GM18517 (cell line): ENCODE data around the gene DNMT1.
"Not testable (repeated sequence)": the region's sequence is repeated elsewhere in the genome, so short reads cannot be mapped to it uniquely, and the experiment has no call there.

ENCODE experiments used
- ATAC-seq: cut with Tn5 transposase; IDR thresholded peaks from one replicate; pipeline ENCODE4 v1.9.1; 2021; ENCODE audit warnings: mild to moderate bottlenecking, moderate library complexity; ENCODE audit not compliant: unreplicated experiment

The DNMT1 gene

DNA sequence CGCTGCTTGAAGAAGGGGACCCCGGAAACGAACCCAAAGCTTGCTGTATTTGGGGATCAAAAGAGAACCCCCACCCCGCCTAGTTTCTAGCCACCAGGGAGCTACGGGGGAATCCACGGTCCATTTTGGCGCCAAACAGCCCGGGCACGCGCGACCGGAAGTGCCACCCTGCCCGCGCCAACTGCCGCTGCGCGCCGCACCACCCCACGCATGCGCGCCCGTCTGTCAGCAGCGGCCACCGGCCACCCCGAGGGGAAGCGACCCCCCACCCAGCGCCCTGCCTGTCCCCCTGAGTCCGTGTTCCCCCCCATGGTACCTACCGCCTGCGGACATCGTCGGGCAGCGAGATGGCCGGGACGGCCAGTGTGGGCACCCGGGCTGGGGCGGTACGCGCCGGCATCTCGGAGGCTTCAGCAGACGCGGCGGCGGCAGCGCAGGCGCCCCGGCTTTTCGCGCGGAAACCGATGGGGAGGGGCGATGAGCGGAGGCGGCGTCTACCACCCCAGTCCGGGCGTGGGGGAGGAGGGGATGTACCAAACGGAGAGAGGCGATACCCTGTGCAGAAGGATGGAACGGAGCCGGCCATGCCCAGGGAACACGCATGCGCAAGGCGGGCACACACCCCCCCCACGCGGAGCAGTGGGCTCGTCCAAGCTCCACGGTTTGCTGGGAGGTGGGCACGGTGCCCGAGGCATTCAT lies at the start of gene DNMT1:
TSS of gene DNMT1 (minus strand) at position 454 of the 699 bp plus-strand sequence. CDS start at position 400, 54 bp downstream.
- ATAC-seq: peak; percentile 82

DNA sequence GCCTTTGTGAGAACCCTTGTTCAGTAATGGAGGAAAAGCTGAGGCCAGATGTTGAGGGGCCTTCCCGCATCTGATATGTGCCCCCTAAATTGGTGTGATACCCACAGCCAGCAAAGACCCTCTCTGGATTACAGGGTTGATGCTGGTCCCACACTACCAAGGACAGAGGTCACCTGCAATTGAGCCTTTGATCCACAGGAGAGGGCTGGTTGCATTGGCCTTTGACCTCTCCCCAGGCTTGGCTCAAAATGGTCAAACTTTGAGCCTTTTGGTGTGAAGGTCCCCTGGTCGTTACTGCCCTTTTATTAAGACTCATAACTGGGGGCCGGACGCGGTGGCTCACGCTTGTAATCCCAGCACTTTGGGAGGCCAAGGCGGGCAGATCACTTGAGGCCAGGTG lies 48.9 kb upstream of the DNMT1 start:
- ATAC-seq: no peak

DNA sequence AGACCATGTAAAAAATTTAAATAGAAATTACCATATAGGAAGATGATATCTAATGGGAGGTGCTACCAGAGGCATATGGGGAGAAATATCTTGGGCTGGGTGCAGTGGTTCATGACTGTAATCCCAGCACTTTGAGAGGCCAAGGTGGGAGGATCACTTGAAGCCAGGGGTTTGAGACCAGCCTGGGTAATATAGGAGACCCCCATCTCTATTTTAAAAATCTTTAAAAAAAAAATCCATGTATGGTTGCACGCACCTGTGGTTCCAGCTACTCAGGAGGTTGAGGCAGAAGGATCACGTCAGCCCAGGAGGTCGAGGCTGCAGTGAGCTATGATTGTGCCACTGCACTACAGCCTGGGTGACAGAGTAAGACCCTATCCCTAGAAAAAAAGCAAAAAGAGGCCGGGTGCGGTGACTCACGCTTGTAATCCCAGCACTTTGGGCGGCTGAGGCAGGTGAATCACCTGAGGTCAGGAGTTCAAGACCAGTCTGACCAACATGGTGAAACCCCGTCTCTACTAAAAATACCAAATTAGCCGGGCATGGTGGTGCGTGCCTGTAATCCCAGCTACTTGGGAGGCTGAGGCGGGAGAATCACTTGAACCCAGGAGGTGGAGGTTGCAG lies 47.2 kb upstream of the DNMT1 start:
- ATAC-seq: not testable (repeated sequence)

DNA sequence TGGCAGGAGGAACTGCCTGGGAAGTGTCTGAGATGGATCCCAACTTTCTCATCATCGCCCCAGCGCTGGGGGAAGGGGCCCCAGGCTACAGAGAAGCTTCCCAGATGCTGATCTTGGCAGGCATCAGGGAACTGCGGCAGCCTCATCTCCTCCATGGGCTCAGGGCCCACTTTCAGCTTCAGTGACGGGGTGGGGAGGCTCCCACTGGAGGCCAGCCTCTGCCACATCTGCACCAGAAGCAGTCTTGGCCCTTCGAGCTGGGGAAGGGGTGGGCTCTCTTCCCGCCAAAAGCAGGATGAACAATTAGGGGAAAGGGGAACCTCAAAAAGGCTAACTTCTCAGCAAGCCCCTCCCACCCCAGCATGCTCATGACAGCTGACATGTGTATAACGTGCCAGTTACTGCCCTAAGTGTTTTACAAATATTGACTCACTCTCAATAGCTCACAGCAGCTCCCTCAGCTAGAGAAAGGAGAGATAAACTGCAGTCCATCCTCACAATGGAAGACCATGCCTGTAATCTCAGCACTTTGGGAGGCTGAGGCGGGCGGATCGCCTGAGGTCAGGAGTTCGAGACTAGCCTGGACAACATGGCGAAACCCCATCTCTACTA lies 43.5 kb upstream of the DNMT1 start:
- ATAC-seq: no peak

DNA sequence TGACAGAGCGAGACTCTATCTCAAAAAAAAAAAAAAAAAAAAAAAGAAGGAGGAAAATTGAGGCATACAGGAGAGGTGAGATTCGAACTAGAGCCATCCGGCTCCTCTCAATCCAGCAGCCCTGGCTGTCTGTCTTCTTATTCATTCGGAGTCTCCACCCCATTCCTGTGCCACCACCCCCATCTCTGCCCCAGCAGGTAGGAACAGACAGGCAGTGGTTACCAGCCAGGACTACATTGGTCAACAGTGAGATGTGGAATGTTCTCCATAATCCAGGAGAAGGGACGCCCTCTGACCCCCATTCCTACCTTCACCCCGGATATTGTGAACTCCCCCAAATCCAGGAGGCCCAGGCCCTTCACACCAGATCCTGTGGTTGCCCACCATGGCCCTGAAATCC lies 42.9 kb upstream of the DNMT1 start:
- no peak for ATAC-seq

DNA sequence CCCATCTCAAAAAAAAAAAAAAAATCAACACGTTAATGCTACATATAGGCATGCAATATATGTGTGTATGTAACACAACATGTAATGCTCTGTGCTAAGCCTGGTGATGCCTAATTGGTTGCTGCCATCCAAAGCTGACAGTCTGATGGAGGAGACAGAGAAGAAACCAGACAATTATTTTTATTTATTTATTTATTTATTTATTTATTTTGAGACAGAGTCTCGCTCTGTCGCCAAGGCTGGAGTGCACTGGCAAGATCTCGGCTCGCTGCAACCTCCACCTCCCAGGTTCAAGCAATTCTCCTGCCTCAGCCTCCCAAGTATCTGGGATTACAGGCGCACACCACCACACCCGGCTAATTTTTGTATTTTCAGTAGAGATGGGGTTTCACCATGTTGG lies 40.7 kb upstream of the DNMT1 start:
- ATAC-seq: not testable (repeated sequence)

DNA sequence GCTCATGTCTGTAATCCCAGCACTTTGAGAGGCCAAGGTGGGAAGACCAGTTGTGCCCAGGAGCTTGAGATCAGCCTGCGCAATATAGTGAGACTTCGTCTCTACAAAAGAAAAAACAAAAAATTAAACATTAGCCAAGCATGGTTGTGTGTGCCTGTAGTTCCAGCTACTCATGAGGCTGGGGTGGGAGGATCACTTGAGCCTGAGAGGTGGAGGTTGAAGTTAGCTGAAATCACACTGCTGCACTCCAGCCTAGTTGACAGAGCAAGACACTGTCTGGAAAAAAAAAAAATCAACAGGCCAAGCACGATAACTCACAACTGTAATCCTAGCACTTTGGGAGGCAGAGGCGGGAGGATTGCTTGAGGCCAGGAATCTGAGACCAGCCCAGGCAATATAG lies 40.2 kb upstream of the DNMT1 start:
- no peak for ATAC-seq

DNA sequence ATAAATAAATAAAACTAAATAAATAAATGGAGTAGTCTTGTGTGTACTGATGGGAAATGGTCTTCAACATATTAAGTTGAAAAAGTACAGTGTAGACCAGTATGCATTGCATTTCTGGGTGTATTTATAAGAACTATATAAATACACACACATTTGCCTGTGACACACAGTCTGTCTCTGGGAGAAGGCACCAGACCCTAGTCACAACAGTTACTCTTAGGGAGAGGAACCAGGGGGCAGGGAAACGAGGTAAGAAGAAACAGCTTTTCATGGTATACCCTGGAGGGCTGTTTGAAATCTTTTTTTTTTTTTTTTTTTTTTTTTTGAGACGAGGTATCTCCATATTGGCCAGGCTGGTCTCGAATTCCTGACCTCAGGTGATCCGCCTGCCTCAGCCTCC lies 39.2 kb upstream of the DNMT1 start:
- no peak for ATAC-seq

DNA sequence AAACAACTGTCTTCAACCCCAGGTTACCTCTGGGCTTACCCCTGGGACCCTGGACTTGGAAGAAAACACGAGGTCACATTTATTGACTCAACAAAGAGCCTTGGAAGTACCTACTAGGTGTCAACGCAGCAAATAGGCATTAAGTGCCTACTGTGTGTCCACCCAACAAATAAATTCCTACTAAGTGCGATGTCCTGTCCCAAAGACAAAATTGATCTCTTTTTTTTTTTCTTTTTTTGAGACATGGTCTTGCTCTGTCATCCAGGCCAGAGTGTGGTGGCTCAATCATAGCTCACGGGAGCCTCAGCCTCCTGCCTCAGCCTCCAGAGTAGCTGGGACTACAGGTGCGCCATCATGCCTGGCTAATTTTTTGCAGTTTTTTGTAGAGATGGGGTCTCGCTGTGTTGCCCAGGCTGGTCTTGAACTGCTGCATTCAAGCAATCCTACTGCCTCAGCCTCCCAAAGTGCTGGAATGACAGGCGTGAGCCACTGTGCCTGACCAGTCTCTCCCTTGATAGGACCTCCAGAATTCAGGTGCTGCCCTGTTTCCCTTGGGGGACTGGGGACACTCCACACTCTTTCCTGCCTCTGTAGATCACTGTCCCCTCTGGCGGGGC lies 37.0 kb upstream of the DNMT1 start:
- ATAC-seq: no peak

DNA sequence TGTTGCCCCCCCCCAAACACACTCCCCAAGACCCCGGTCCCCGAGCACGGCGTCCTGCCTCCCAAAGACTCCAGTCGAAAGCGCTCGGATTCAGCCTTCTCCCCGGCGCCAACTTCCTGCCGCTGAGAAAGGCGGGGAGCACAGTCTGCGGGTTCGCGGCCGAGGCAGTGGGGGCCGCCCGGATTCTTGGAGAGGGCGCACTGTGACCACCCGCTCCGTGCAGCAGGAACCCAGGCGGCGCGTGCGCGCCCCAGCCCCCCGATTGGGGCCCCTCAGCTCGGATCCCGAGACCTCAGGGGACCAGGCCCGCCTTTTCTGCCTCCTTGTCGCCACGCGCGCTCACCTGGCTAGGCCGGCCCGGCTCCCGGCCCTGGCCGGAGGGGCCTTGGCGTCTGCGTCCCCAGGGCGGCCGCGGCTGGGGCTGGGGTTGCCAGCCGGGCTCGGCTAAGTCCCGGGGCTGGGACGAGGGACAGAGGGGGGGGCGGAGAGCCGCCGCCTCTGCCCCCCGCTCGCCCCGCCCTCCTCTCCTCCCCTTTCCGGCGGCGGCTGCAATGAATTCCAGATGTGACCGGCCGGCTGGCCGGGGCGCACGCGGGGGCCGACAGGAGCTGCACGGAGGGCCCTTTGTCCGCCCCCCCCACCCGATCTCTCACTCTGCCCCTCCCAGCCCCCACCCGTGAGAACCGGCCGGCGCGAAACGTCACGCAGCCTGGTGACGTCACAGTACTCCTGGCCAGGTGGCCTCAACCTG lies 36.3 kb upstream of the DNMT1 start, which contains the start of gene S1PR2:
TSS of gene S1PR2 (minus strand) at position 471 of the 751 bp plus-strand sequence. CDS start 6,426 bp downstream, outside the sequence.
- ATAC-seq: no peak

DNA sequence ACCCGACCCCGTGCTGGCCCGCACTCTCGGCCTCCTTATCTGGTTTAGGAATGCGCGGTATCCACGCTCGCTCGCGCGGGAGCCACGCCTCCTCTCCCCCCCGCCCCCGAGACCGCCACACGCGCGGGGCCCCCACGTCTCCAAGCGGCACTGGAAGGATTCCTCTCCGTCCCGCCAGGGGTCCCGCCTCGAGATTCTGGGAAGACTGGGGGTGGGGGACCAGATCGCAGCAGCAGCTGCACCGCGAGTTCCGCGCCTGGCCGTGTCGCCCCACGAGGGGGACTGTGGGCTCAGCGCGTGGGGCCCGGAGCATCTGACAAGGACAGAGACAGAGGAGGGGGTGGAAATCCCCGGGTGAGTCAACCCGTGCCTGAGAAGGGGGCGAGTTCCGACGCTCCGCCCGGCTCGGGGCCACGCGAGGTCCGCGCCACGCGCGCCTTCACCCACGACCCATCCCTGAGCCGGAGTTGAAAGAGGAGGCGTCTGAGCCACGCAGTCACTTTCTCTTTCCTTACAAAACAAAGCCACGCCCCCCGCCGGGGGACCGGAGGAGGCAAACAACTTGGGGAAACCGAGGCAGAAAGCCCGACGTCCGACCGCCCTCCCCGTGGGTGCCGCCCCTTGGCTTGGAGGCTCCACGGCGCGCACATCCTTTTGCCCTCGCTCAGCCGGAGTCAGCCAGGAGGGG lies 35.6 kb upstream of the DNMT1 start:
- ATAC-seq: no peak

DNA sequence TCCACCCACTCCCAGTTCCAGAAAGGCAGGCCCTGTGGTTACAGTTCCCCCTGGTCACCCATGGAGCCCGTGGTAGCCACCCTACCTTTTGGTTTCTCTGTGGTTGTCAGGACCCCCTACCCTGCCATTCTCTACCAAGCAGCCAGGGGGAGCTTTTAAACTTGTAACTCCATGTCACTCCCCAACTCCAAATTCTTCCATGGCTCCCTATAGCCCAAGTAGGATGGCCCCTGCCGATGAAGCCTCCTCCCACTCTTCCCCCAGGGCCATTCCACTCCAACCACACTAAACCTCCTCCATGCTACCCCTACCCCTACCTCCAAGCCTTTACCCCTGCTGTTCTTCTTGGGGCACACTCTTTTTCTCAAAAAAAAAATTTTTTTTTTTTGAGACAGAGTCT lies 34.2 kb upstream of the DNMT1 start:
- ATAC-seq: no peak

DNA sequence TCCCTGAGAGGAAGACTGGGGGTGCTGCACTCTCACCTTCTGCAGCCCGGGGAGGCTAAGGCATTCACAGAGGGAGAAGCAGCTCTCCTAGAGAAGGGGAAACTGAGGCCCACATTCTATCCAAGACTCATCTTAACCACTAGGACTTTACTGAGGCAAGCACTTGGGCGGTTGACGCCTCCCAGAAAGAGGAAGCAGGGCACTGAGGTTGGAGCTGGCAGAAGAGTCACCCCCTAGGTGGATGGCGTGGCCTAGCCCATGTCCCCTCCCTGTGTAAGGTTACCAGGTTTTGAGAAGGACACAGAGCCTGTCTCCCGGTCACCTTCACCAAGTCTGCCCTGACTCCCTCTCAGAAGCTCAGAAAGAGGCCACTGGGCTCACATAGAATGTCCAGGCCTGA lies 33.6 kb upstream of the DNMT1 start:
- ATAC-seq: no peak

DNA sequence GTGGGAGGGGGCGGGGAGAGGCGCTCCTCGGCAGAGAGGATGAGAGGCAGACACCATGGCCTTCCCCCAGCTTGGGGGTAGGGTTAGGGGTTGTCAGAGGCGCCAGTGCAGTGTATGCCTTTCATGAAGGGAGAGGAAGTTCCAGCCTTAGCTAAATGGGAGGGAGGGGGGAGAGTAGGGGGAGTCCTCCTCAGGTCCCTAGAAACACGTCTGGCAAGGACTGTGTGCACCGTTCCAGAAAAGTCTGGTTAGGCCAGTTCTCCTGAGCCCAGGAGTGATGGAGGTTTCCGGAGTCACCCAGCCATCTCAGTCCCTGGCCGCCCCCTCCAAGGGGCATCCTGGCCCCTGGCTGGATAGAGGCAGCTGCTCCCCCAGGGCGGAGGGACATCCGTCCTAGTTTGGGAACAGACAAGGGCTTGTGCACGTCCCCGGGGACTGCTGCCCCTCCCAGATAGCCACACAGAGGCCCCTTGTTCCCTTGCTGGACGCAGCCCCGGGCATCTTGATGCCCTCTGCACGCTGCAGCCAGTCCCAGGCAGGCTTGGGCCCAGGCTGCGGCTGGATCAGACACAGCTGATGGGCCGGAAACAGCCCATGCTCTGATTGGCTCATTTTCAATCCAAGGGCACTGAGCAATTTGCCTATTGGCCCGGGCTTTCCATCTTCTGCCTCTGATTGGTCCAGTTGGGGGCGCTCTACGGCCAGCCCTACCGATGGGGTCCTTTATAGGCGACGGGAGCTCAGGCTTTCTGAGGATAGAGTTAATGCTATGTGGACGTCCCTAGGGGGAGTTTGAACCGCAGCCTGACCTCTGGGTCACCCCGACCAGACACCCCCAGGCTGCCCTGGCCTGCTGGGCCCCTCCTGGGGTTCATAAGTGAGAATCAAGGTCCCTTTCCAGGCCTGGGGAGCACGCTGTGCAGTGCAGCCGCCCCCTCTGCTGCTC lies 32.5 kb upstream of the DNMT1 start:
- ATAC-seq: no peak

DNA sequence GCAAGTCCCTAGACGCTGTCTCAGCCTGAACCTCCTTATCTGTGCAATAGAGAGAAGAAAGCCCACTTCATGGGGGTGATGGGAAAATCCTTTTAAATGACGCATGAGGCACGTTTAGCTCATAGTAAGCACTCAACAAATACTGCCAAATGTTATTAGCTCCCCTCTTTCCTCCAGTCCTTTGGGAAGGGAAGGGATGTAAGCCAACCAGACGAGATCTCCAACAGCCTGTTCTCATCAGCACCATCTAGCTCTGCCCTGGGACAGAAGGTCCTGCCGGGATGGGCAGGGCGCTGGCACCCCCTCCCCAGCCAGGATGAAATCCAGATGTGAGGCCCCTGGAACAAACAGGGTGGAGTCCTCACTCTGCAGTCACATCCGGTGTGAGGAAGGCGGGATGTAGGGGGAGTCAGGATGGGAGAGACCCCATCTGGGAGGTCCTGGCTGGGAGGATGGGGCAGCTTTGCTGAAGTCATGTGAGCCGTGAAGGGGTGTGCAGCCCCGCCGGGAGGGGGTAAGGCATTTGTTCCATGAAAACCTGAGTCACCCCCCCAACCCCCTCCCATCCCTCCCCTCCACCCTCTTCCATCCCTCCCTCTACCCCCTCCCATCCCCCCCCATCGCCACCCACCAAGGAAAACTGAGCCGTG lies 31.7 kb upstream of the DNMT1 start:
- ATAC-seq: no peak

DNA sequence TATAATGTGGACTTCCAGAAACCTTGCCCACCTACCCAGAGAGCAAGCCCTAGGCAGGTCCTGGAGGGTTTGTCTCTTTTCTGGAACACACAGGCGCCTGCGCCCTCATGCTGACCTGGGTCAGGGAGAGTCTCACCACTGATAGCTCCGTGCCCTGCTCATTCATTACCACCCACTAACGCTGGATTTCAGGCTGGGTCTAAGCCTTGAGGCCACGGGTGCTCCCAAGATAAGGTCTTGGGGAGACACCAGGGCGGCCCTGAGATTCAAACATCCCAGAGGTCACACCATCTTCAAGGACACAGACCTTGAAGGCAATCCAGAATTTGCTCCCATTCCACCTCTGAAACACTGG lies 31.2 kb upstream of the DNMT1 start:
- ATAC-seq: no peak

DNA sequence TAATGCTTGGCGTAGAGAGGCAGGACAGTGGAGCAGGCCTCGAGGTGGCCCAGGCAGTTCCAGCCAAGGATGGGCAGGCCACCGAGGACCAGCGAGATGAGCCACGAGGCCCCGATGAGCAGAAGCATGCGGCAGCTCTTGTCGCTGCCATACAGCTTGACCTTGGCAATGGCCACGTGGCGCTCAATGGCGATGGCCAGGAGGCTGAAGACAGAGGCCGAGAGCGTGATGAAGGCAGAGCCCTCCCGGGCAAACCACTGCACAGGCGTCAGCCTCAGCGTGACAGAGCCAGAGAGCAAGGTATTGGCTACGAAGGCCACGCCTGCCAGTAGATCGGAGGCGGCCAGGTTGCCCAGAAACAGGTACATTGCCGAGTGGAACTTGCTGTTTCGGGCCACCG lies 29.6 kb upstream of the DNMT1 start:
- no peak for ATAC-seq

DNA sequence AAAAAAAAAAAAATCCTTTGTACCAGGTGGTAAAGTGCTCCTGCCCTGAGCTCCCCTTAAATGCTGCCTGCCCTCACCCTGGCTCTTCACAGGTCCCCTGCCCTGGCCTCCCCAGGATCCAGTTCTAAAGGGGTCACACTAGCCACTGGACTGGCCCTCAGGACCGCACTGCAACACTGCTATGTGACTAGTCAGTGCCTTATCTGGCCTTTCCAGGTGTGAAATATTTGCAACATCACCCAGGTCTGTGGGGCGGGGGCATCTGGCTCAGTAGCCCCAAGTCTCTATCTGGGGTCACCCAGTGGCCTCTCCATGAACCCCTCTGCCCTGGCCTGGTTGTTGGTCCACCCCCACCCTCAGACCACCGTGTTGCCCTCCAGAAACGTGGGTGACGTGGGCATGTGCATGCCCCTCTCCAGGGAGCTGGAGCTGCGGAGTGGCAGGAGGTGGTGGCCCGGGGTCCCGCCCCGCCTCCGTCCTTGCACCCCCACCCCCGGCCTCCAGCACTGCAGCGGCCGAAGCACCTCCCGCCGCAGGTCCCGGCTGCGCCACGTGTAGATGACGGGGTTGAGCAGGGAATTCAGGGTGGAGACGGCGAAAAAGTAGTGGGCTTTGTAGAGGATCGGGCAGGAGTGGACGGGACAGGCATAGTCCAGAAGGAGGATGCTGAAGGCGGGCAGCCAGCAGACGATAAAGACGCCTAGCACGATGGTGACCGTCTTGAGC lies 28.9 kb upstream of the DNMT1 start:
- no peak for ATAC-seq
